GM12878 (cell line): ENCODE data around the gene NSMCE1. TPM values are rescaled to one million over a fixed set of nuclear protein-coding genes. Genes with fewer than 3 reads are reported as not detected.

Experiments used
- GATAD2B ChIP-seq: fragments of 450-650 bp; conservative IDR thresholded peaks from 2 replicates; pipeline ENCODE4 v1.6.1; 2017; ENCODE audit warnings: low read depth, mild to moderate bottlenecking, moderate library complexity
- HCFC1 ChIP-seq: fragments of 150-350 bp; IDR thresholded peaks from 2 replicates; pipeline ENCODE4 v1.6.1; 2014; ENCODE audit warnings: low read length
- MEF2B ChIP-seq: fragments of 450-650 bp; IDR thresholded peaks from 2 replicates; pipeline ENCODE4 v1.6.1; 2018; ENCODE audit warnings: mild to moderate bottlenecking, moderate library complexity; ENCODE audit not compliant: partially characterized antibody, poor library complexity, severe bottlenecking
- PKNOX1 ChIP-seq: fragments of 450-650 bp; IDR thresholded peaks from 2 replicates; pipeline ENCODE4 v1.6.1; 2016; ENCODE audit warnings: mild to moderate bottlenecking
- RELA ChIP-seq: fragments of 450-650 bp; IDR thresholded peaks from 2 replicates; pipeline ENCODE4 v1.8.0; 2014; ENCODE audit warnings: borderline replicate concordance; ENCODE audit not compliant: partially characterized antibody
- SMAD1 ChIP-seq: fragments of 450-650 bp; IDR thresholded peaks from 2 replicates; pipeline ENCODE4 v1.6.1; 2018; ENCODE audit warnings: mild to moderate bottlenecking, low read depth; ENCODE audit not compliant: partially characterized antibody
- SPI1 ChIP-seq: IDR thresholded peaks from 2 replicates; pipeline ENCODE4 v1.6.1; 2011; ENCODE audit warnings: low read depth, mild to moderate bottlenecking, low read length, moderate library complexity, borderline replicate concordance; ENCODE audit not compliant: insufficient read depth
- TARDBP ChIP-seq: IDR thresholded peaks from 2 replicates; pipeline ENCODE4 v1.6.1; 2016; ENCODE audit warnings: borderline replicate concordance
- ZBTB40 ChIP-seq: fragments of 450-650 bp; IDR thresholded peaks from 2 replicates; pipeline ENCODE4 v1.6.1; 2016; ENCODE audit warnings: mild to moderate bottlenecking, moderate library complexity, borderline replicate concordance
- ZNF24 ChIP-seq: fragments of 450-650 bp; IDR thresholded peaks from 2 replicates; pipeline ENCODE4 v1.6.1; 2017; ENCODE audit warnings: antibody characterized with exemption, mild to moderate bottlenecking
- polyA plus RNA-seq, 11 experiments: library from polyadenylated mRNA; depleted of rRNA in 4 of 11; unstranded in 6 of 11; stranded (reverse) in 5 of 11; fragments of >200 nt; fragmentation: Nextera tagmentation in 4 of 11; fragmentation: Illumina TruSeq in 1 of 11; extraction: Ambion mirVana in 4 of 11; extraction: Trizol in 1 of 11; gene quantifications; 1 replicate in 1 of 11; 2 replicates in 10 of 11; pipeline versions ENCODE4 v1.2.1 to v1.2.3, GENCODE V29; 2011 to 2016; ENCODE audit warnings: inconsistent platforms in 2 of 11, missing spikeins in 2 of 11, low read depth in 1 of 11
- total RNA-seq, 4 experiments: library from RNA; depleted of rRNA in 3 of 4; stranded (reverse); fragments of >200 nt in 3 of 4; fragmentation: Illumina TruSeq in 1 of 4; extraction: Trizol in 1 of 4; gene quantifications; 2 replicates each; pipeline versions ENCODE4 v1.2.1 to v1.2.3, GENCODE V29; 2013 to 2021
- TF ChIP-seq, protein P1 (sequence below), 3 experiments: IDR thresholded peaks in 2 of 3; conservative IDR thresholded peaks in 1 of 3; 2 replicates each; pipeline ENCODE4 v1.5.1; 2011; ENCODE audit warnings: low read depth in 3 of 3, low read length in 3 of 3, mild to moderate bottlenecking in 3 of 3, control low read depth in 2 of 3, moderate library complexity in 2 of 3, inconsistent platforms in 1 of 3, mixed read lengths in 1 of 3; ENCODE audit not compliant: control insufficient read depth in 2 of 3, insufficient read depth in 1 of 3; ENCODE audit errors: extremely low read depth in 1 of 3
- TF ChIP-seq, protein P2 (sequence below): fragments of 450-650 bp; IDR thresholded peaks from 2 replicates; pipeline ENCODE4 v1.6.1; 2017; ENCODE audit warnings: mild to moderate bottlenecking
- TF ChIP-seq, protein P3 (sequence below): IDR thresholded peaks from 2 replicates; pipeline ENCODE4 v1.6.1; 2012; ENCODE audit warnings: low read depth, low read length, improper control_type of control experiment
- TF ChIP-seq, protein P4 (sequence below): IDR thresholded peaks from 2 replicates; pipeline ENCODE4 v1.6.1; 2011; ENCODE audit warnings: low read depth, mild to moderate bottlenecking, low read length, moderate library complexity, borderline replicate concordance; ENCODE audit errors: extremely low read depth

Gene NSMCE1
- total and polyA plus RNA-seq, 10 of the 15 experiments (the other 5 are each of a cell fraction or from before 2014, with no cell fraction given) = 54.0 to 214 (median 71.4) TPM

- TF ChIP-seq ZBTB40 (0 out of 2 replicates have a peak, but pooled peaks have one; percentile 15), PKNOX1 (peak; percentile 53), TARDBP (peak; percentile 80; the same call in 1 of the 2 replicates), ZNF24 (no peak), SPI1 (no peak), RELA (peak; percentile 94), GATAD2B (no peak), MEF2B (no peak), SMAD1 (no peak), HCFC1 (no peak; the same call in 1 of the 2 replicates)
- TF ChIP-seq, protein P1, sequence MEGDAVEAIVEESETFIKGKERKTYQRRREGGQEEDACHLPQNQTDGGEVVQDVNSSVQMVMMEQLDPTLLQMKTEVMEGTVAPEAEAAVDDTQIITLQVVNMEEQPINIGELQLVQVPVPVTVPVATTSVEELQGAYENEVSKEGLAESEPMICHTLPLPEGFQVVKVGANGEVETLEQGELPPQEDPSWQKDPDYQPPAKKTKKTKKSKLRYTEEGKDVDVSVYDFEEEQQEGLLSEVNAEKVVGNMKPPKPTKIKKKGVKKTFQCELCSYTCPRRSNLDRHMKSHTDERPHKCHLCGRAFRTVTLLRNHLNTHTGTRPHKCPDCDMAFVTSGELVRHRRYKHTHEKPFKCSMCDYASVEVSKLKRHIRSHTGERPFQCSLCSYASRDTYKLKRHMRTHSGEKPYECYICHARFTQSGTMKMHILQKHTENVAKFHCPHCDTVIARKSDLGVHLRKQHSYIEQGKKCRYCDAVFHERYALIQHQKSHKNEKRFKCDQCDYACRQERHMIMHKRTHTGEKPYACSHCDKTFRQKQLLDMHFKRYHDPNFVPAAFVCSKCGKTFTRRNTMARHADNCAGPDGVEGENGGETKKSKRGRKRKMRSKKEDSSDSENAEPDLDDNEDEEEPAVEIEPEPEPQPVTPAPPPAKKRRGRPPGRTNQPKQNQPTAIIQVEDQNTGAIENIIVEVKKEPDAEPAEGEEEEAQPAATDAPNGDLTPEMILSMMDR (IDR thresholded peaks at IDR 0.05 in 2 of 3, conservative IDR thresholded peaks at IDR 0.05 in 1 of 3; ENCODE audit: control insufficient read depth in 2 of 3, extremely low read depth in 1 of 3, insufficient read depth in 1 of 3, low read depth in 3 of 3, low read length in 3 of 3) = no peak
- TF ChIP-seq, protein P2, sequence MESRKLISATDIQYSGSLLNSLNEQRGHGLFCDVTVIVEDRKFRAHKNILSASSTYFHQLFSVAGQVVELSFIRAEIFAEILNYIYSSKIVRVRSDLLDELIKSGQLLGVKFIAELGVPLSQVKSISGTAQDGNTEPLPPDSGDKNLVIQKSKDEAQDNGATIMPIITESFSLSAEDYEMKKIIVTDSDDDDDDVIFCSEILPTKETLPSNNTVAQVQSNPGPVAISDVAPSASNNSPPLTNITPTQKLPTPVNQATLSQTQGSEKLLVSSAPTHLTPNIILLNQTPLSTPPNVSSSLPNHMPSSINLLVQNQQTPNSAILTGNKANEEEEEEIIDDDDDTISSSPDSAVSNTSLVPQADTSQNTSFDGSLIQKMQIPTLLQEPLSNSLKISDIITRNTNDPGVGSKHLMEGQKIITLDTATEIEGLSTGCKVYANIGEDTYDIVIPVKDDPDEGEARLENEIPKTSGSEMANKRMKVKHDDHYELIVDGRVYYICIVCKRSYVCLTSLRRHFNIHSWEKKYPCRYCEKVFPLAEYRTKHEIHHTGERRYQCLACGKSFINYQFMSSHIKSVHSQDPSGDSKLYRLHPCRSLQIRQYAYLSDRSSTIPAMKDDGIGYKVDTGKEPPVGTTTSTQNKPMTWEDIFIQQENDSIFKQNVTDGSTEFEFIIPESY = no peak
- TF ChIP-seq, protein P3, sequence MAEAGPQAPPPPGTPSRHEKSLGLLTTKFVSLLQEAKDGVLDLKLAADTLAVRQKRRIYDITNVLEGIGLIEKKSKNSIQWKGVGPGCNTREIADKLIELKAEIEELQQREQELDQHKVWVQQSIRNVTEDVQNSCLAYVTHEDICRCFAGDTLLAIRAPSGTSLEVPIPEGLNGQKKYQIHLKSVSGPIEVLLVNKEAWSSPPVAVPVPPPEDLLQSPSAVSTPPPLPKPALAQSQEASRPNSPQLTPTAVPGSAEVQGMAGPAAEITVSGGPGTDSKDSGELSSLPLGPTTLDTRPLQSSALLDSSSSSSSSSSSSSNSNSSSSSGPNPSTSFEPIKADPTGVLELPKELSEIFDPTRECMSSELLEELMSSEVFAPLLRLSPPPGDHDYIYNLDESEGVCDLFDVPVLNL = no peak
- TF ChIP-seq, protein P4, sequence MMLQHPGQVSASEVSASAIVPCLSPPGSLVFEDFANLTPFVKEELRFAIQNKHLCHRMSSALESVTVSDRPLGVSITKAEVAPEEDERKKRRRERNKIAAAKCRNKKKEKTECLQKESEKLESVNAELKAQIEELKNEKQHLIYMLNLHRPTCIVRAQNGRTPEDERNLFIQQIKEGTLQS = no peak
Observed at GRCh38 chr16:27203507-27204311, 64.9 kb downstream of the NSMCE1 start, which contains the start of gene KDM8 (continued).
